H54 (cell line): ENCODE results near the gene PDZD2.

Experiments used
- DNase-seq: peaks from one replicate; pipeline ENCODE4 v3.0.0; 2011; ENCODE audit warnings: low spot score, mixed read lengths; ENCODE audit not compliant: insufficient read length
- FAIRE-seq: peaks from 3 replicates; lab custom pipeline; 2011; peaks lifted over from hg19 to GRCh38; lab: Jason Lieb, UNC
- POLR2A ChIP-seq: IDR thresholded peaks from 2 replicates; pipeline ENCODE4 v1.6.1; 2011; ENCODE audit warnings: low read depth, mild to moderate bottlenecking, low read length

Gene PDZD2

DNA sequence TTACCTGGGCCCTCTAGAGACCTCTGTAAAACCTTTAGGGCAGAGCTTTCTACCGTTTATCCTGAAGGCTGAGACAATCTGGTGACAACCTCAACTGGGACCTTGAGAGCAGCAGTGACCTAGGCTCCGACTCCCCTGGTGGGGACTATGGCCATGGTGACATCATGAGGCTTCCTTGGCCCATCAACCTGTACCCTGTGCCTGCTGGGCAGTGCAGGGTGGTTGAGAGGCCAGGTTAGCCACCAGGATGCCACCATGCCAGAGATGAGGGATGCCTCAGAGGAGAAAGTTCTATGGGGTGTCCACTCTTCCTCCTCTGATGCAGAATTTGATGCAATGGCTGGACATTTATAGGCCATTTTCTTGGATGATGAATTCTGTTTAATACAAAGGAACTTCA is 194.8 kb downstream of the PDZD2 start:
- no peak for FAIRE-seq

DNA sequence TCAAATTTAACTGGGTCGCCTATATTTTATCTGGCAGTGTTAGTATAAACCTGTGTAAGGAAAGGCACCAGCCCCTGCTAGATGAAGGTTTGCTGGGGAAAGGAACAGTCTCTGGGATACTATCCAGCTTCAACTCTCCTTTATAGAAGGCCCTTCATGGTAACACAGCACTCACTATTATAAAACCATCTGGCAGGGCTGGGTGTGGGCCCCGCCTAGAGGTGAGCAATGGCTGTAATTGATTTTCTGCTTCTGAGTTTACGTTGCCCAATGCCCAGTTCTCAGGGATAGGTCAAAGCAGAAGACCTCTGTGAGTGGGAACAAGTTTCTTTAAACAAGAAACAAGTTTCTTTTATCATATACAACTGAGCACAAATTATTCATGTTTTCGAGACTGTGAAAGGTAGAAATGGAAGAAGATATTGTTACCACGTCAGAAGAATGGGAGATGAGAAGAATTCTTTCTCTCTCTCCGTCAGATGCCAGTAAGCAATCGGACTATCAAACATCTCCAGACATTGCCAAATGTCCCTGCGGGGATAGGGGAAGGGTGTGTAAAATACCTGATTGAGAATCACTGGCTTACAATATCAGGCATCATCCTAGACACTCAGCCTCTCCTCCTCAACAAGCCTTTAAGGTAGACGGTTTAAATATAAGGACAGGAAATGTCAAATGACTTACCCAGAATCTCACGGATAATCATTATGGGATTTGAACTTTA is 205.9 kb downstream of the PDZD2 start:
- no peak for FAIRE-seq
- DNase-seq: no peak
- no peak for TF ChIP-seq POLR2A

More for the DNA sequence above, 194.8 kb downstream of the PDZD2 start:
- DNase-seq: no peak
- TF ChIP-seq POLR2A: no peak

- DNase-seq (no peak), FAIRE-seq (no peak)
- TF ChIP-seq POLR2A: no peak
Observed at GRCh38 chr5:31845361-31845760, 206.4 kb downstream of the PDZD2 start.

DNA sequence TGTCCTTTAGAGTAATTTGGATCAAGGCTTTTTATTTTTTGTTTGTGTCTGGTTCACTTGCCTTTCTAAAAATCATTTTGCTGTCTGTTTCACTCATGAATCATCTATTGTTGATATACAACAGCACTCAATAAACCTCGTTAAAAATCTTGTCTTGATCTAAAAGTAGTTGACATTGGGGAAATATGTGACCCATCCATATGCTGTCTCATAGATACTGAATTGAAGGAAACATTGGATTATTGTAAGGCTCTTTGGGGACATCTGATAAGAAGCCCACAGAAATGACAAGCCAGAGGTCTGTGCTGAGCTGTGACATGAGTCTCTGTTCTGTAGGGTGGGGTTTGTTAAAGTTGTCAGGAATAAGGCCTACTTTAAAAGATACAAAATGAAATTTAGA is 208.0 kb downstream of the PDZD2 start:
- DNase-seq (no peak), FAIRE-seq (no peak)
- TF ChIP-seq POLR2A: no peak

DNA sequence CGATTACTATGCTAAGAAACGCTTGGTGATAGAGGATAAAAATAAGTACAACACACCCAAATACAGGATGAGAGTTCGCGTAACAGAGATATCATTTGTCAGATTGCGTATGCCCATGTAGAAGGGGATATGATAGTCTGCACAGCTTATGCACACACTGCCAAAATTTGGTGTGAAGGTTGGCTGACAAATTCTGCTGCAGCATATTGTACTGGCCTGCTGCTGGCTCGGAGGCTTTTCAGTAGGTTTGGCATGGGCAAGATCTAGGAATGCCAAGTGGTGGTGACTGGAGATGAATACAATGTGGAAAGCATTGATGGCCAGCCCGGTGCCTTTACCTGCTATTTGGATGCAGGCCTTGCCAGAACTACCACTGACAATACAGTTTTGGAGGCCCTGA is 208.4 kb downstream of the PDZD2 start:
- DNase-seq (no peak), FAIRE-seq (no peak)
- no peak for TF ChIP-seq POLR2A

- no peak for TF ChIP-seq POLR2A
- FAIRE-seq: no peak
- no peak for DNase-seq
Observed at GRCh38 chr5:31850981-31851689, 212.2 kb downstream of the PDZD2 start.

GRCh38 chr5:31853398-31854135 is 214.6 kb downstream of the PDZD2 start:
- DNase-seq (no peak), FAIRE-seq (no peak)
- TF ChIP-seq POLR2A: no peak

DNA sequence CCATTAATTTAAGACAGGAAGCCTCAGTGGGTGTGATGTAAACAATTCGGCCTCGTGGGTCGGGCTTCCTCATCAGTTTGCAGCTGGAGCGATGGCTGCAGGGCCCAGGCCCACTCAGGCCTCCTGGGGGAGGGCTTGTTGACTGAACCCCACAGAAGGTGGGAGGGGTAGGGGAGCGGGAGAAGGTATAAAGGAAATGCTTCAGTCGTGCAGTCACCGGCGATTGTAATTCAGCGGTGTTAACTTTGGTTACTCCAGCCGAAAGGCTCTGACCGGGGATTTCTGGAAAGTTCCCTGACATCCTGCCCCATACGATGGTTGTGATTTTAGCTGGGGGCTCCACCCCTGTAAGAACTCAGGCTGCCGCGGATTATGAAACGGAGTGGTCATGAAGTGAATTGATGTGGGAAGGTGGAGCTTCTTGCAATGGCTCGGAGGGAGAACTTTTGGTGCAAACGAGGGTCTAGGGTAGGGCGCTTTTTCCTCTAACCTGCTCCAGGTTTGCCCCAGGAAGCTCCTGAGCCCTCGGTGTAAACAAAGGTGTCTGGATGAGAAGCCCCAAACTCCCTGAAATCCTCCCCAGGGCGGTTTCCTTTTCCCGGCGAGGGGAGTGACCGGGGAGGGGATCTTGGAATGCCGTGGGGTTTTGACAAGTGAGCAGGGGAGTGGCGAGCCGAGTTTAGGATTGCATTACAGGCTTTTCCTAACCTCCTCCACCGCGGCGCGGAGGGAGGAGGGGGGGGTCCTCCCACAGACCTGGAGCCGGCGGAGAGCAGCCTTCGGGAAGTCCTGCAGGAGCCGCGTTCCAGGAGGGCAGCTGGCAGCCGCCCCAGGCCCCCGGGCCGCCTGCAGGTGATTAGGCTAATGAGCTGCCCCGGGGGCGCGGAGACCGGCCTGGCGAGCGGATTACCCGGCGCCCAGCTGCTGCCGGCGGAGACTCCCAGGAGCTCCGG is 215.5 kb downstream of the PDZD2 start:
- TF ChIP-seq POLR2A: no peak
- FAIRE-seq (no peak), DNase-seq (peak; percentile 27)

DNA sequence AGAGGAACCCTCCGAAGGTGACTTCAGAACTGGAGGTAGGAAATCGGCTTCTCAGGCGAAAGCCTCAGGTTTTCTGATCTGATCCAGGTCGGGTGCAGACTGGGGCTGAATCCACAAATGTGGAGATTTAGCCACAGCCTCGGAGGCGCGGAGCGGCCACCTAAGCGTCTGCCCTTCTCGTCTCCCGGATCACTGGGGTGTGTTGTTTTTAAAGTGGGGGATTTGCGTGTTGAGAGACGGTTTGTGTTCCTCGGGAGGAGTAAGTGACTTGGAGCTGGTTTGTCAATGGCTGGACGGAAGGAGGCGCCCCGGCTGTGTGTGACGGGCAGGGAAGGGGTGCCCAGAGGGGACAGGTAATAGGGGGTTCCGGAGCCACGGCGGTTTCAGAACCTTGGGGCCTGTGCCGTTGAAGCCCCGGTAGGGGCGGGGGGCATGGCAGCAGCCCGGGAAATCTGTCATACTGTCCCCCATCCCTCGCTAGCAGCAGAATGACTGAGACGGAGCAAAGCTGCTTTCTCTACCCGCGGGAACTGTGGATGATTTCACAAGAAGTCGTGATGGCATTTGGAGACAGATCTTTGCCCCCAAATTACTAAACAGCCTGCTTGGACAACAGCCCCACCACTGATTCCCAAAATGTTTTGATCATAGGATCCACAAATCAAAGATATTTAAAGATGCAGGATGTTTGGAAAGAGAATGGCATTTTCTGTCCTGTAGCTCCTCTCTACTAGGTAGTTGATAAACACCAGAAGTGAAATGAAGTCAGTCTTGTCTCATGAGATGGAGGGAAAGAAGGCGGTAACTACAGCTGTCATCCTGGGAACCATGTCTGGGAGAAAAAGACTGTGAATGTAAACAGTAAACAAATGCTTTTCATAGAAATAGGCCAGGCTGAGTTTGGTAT is 216.5 kb downstream of the PDZD2 start:
- TF ChIP-seq POLR2A: no peak
- FAIRE-seq (no peak), DNase-seq (no peak)

- TF ChIP-seq POLR2A: no peak
- DNase-seq (no peak), FAIRE-seq (no peak)
Observed at GRCh38 chr5:31859096-31859495, 220.2 kb downstream of the PDZD2 start.

DNA sequence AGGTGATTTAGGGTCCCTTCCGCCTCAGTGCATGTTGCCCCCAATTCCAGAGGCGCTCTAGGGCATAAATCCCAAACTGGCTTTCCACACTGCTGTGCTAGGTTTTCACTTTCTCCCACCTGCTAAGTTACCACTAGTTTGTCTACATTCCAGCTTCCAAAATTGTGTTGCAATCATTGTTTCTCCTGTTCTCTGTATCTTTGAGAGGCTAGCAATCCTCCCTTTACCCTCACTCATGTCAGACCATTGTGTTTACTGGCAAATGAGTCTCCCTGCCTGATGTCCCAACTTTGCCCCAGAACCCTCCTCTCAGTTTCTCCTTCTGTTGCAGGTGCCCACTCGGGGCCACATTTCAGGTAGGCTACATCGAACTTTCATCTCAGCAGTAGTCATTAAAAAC is 221.3 kb downstream of the PDZD2 start:
- no peak for TF ChIP-seq POLR2A
- DNase-seq: no peak
- FAIRE-seq: no peak

- DNase-seq (no peak), FAIRE-seq (no peak)
- no peak for TF ChIP-seq POLR2A
Observed at GRCh38 chr5:31860726-31861433, 221.9 kb downstream of the PDZD2 start.
